Glutamatergic neuron (in vitro differentiated cells): Measurements from ENCODE around the gene TNFRSF1A. TPM values are rescaled to one million over a fixed set of nuclear protein-coding genes. Genes with fewer than 3 reads are reported as not detected.

Source experiments
- DNase-seq: peaks from one replicate; pipeline ENCODE4 v3.0.0; 2022
- H3K27ac Mint-ChIP-seq: one replicate; pipeline ENCODE4 v1.8.0; 2020; ENCODE audit warnings: mild to moderate bottlenecking, mixed read lengths, inconsistent platforms; ENCODE audit not compliant: unreplicated experiment
- H3K27me3 Mint-ChIP-seq: one replicate; pipeline ENCODE4 v1.8.0; 2020; ENCODE audit warnings: mild to moderate bottlenecking, moderate library complexity, mixed read lengths, inconsistent platforms; ENCODE audit not compliant: unreplicated experiment
- H3K36me3 Mint-ChIP-seq: one replicate; pipeline ENCODE4 v1.8.0; 2020; ENCODE audit warnings: mild to moderate bottlenecking, mixed read lengths, inconsistent platforms; ENCODE audit not compliant: unreplicated experiment
- H3K4me1 Mint-ChIP-seq: one replicate; pipeline ENCODE4 v1.8.0; 2020; ENCODE audit warnings: mild to moderate bottlenecking, low read depth, mixed read lengths, inconsistent platforms; ENCODE audit not compliant: unreplicated experiment
- H3K4me3 Mint-ChIP-seq: one replicate; pipeline ENCODE4 v1.8.0; 2020; ENCODE audit warnings: mild to moderate bottlenecking, mixed read lengths, inconsistent platforms; ENCODE audit not compliant: unreplicated experiment
- H3K9me3 Mint-ChIP-seq: one replicate; pipeline ENCODE4 v1.8.0; 2020; ENCODE audit warnings: mild to moderate bottlenecking, moderate library complexity, mixed read lengths, inconsistent platforms; ENCODE audit not compliant: unreplicated experiment
- CTCF ChIP-seq: fragments of 200-600 bp; sonication (generic); IDR thresholded peaks from one replicate; pipeline ENCODE4 v1.5.0; 2021; ENCODE audit not compliant: partially characterized antibody, unreplicated experiment
- long read RNA-seq: library from polyadenylated mRNA; unstranded; transcript quantifications from one replicate; pipeline ENCODE4 v2.0.0, GENCODE V29; 2020; ENCODE audit not compliant: unreplicated experiment
- total RNA-seq: library from RNA; stranded (reverse); fragmentation: NEBNext Ultra II Directional; extraction: Animal tissue kit (Norgen Biotek cat#: 25700); gene quantifications from one replicate; pipeline ENCODE4 v1.2.1, GENCODE V29; 2021; ENCODE audit not compliant: unreplicated experiment

Gene TNFRSF1A
- total RNA-seq, result 7.4 TPM
- long read RNA-seq, partial matches to known transcripts, result 0 of 4 reads
- long read RNA-seq, other reads (novel, unspliced or antisense), result 1 of 4 reads

- Mint-ChIP-seq H3K4me1 (peaks cover 9% of the 10 kb centered on the region), H3K36me3 (peaks cover 1% of the 10 kb centered on the region), H3K9me3 (peaks cover 9% of the 10 kb centered on the region), H3K27me3 (peaks cover 3% of the 10 kb centered on the region), H3K4me3 (no peak within 1 kb of the TSS), H3K27ac (peak within 1 kb of the TSS; percentile 71)
- no peak for TF ChIP-seq CTCF
- no peak for DNase-seq
Measured at GRCh38 chr12:6341417-6342139, at the start of gene TNFRSF1A. Gene TNFRSF1A, minus strand, starts transcription at chr12:6342076. Its CDS starts 262 bp downstream, at chr12:6341814.

GRCh38 chr12:6391013-6391412 lies 49.1 kb upstream of the TNFRSF1A start:
- no peak overlapping the region for H3K27ac Mint-ChIP-seq
- no peaks in the 10 kb centered on the region for H3K4me1 Mint-ChIP-seq
- H3K27me3 Mint-ChIP-seq, result peaks cover 2% of the 10 kb centered on the region
- DNase-seq, result no peak
- no peaks in the 10 kb centered on the region for H3K9me3 Mint-ChIP-seq
- no peak for TF ChIP-seq CTCF
- H3K4me3 Mint-ChIP-seq, result no peak overlapping the region
- no peaks in the 10 kb centered on the region for H3K36me3 Mint-ChIP-seq

GRCh38 chr12:6390084-6390799 lies 48.4 kb upstream of the TNFRSF1A start:
- DNase-seq, result no peak
- Mint-ChIP-seq H3K4me1 (no peaks in the 10 kb centered on the region), H3K4me3 (no peak overlapping the region), H3K27ac (no peak overlapping the region), H3K27me3 (peaks cover 2% of the 10 kb centered on the region), H3K36me3 (no peaks in the 10 kb centered on the region), H3K9me3 (no peaks in the 10 kb centered on the region)
- no peak for TF ChIP-seq CTCF

GRCh38 chr12:6387541-6387940 lies 45.7 kb upstream of the TNFRSF1A start:
- TF ChIP-seq CTCF, result no peak
- H3K4me1 Mint-ChIP-seq, result no peaks in the 10 kb centered on the region
- DNase-seq, result no peak
- H3K4me3 Mint-ChIP-seq, result no peak overlapping the region
- H3K9me3 Mint-ChIP-seq, result no peaks in the 10 kb centered on the region
- no peaks in the 10 kb centered on the region for H3K36me3 Mint-ChIP-seq
- no peak overlapping the region for H3K27ac Mint-ChIP-seq
- peaks cover 5% of the 10 kb centered on the region for H3K27me3 Mint-ChIP-seq

GRCh38 chr12:6386491-6386890 lies 44.6 kb upstream of the TNFRSF1A start:
- H3K27ac Mint-ChIP-seq, result no peak overlapping the region
- TF ChIP-seq CTCF, result no peak
- no peak overlapping the region for H3K4me3 Mint-ChIP-seq
- peaks cover 8% of the 10 kb centered on the region for H3K27me3 Mint-ChIP-seq
- no peaks in the 10 kb centered on the region for H3K36me3 Mint-ChIP-seq
- H3K4me1 Mint-ChIP-seq, result no peaks in the 10 kb centered on the region
- H3K9me3 Mint-ChIP-seq, result no peaks in the 10 kb centered on the region
- DNase-seq, result no peak
